EL (cell line): Measurements from ENCODE around the gene ENAM.

ENCODE experiments used
- DNase-seq: peaks from one replicate; pipeline ENCODE4 v3.0.0-alpha.2; 2016

The ENAM gene, protein sequence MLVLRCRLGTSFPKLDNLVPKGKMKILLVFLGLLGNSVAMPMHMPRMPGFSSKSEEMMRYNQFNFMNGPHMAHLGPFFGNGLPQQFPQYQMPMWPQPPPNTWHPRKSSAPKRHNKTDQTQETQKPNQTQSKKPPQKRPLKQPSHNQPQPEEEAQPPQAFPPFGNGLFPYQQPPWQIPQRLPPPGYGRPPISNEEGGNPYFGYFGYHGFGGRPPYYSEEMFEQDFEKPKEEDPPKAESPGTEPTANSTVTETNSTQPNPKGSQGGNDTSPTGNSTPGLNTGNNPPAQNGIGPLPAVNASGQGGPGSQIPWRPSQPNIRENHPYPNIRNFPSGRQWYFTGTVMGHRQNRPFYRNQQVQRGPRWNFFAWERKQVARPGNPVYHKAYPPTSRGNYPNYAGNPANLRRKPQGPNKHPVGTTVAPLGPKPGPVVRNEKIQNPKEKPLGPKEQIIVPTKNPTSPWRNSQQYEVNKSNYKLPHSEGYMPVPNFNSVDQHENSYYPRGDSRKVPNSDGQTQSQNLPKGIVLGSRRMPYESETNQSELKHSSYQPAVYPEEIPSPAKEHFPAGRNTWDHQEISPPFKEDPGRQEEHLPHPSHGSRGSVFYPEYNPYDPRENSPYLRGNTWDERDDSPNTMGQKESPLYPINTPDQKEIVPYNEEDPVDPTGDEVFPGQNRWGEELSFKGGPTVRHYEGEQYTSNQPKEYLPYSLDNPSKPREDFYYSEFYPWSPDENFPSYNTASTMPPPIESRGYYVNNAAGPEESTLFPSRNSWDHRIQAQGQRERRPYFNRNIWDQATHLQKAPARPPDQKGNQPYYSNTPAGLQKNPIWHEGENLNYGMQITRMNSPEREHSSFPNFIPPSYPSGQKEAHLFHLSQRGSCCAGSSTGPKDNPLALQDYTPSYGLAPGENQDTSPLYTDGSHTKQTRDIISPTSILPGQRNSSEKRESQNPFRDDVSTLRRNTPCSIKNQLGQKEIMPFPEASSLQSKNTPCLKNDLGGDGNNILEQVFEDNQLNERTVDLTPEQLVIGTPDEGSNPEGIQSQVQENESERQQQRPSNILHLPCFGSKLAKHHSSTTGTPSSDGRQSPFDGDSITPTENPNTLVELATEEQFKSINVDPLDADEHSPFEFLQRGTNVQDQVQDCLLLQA

GRCh38 chr4:70628444-70628843, at the start of gene ENAM:
TSS of gene ENAM (plus strand) at chr4:70628744. CDS start at chr4:70629501, 757 bp downstream.
- DNase-seq: no peak

GRCh38 chr4:70581980-70582379, 46.6 kb upstream of the ENAM start:
- DNase-seq: no peak

DNA sequence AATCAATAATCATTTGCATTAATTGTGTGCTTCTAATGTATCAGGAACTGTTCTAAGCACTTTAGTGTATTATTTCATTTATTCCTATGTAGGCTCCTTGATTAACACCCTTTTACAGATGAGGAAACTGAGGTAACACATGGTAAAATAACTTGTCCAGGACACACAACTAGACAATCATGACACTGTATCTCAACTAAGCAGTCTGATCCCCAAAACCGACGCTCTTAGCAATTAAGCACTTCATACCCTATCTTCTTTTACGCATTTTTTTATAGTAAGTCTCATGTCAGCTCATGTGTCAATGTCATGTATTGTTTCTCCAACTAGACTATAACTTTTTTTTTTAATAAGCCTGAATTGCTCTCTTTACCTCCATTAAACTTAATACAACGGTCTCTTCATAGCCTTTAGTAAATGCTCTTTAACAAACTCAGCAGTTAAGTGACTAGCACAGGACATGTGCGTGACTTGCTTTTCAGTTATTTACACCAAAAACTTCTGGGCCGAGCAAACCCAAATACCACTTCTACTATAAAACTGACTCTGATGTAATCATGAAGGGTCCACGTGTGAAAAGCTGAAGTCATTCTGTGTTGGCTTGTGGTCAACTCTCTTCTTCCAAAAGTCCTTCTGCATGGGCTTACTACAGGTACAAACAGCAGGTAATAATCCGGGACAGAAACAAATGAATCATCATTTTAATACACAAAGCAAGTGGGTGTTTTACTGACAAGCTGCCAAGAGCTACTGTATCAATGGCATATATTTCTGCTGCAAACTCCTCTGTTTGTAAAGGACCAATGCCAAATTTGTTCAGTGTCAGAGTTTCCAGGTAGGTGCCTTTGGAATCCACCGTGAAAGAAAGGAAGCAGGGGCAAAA, 44.4 kb upstream of the ENAM start:
- peak; percentile 7 for DNase-seq

- DNase-seq: no peak
Observed at GRCh38 chr4:70586841-70587240, 41.7 kb upstream of the ENAM start.

- DNase-seq: no peak
Observed at GRCh38 chr4:70589785-70590184, 38.8 kb upstream of the ENAM start.

DNA sequence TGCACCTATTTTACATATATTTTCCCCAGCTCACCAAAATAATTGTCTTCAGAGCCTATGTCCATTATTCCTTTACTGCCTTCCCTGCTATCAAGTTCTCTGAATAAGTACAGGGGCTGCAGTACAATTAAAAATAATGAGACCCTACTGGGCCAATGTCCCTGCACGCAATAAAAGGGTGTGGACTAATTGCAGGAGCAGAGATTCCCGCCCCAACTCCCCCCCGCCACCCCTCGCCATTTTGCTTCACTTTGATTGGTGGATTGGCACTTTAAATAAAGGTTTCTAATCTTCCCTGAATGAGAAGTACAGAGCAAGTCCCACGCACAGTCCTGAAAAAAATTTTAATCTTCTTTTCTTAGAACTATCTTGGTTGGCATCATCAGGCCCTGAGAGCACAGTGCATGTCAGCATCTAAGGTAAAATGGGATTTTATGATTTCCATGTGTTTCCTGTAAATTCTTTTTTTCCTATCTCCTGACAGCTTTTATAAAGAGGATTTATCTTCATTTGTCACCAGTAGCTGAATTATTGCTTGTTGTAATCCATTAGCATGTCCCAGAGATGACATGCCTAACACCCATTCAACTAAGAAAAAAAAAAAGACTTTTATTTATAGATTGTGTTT, 36.5 kb upstream of the ENAM start, which contains the start of gene AMBN:
Gene AMBN, plus strand, starts transcription at position 302 of the 628 bp plus-strand sequence. Its CDS starts 103 bp downstream, at position 405.
- DNase-seq: no peak

- no peak for DNase-seq
Observed at GRCh38 chr4:70594196-70594595, 34.3 kb upstream of the ENAM start.

DNA sequence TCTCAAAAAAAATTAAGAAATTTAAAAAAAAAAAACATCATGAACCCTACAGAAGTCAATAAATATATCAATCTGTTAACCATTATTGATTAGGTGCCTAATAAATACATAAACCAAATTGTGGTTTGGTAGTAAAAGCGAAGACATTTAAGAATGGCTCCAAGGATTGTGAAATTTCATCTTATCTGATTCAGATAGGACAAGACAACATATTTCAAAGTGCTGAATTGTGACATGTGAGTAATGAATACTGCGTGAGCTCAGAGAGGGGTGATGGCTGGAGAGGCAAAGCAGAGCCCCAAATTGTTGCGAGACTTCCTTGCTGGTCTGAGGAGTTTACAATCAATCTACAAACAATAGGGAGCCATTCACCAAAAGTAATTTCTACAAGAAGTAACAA, 28.2 kb upstream of the ENAM start:
- DNase-seq: no peak

GRCh38 chr4:70600977-70601376, 27.6 kb upstream of the ENAM start:
- no peak for DNase-seq

GRCh38 chr4:70601422-70602039, 27.0 kb upstream of the ENAM start:
- DNase-seq: peak; percentile 66

- no peak for DNase-seq
Observed at GRCh38 chr4:70603856-70604255, 24.7 kb upstream of the ENAM start.

DNA sequence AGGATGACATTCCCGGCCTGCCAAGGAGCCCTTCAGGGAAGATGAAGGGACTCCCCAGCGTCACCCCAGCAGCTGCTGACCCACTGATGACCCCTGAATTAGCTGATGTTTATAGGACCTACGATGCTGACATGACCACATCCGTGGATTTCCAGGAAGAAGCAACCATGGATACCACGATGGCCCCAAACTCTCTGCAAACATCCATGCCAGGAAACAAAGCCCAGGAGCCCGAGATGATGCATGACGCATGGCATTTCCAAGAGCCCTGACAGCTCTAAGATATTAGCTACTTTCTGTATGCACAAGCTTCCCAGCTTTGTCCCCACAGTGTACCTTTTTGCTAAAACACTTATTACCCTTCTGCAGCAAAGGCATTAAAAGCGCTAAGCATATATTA, 22.1 kb upstream of the ENAM start:
- DNase-seq: no peak

DNA sequence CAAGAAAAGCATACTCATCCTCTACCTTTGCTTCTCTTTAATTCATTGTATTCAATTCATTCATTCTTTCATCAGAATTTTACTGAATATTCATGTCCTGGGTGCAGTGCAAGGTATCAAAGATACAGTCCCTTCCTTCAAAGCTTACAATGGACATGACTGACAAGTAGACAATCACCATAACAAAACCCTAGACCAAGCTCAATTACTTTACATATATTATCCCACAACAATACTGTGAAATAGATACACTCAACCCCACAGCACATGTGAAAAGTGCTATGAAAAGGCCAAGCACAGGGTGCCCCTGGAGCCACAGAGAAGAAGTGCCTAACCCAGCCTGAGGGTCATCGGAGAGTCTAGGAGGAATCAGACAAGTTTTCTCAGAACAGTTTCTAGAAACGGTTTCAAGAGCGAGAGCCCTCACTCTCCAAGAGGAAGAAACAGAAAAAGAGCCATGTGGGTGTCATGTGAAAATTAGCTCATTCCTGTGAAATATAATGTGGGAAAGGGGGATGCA, 21.1 kb upstream of the ENAM start:
- no peak for DNase-seq

DNA sequence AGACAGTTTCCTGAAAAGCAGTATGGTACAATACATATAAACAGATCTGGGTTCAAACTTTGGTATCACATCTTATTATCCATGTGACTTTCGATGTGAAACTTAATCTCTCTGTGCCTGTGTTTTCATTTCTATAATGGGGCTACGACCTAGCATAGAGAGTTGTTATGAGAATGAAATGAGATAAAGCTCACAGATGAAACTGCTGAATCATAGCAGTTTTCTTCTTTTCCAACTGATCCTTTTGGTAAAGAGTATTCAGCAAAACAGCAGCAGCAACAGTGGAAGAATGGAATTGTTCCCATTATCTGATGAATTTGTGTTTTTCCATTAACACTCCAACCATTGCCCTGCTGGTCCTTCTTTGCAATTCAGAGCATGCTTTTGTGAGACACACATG, 20.2 kb upstream of the ENAM start:
- no peak for DNase-seq

DNA sequence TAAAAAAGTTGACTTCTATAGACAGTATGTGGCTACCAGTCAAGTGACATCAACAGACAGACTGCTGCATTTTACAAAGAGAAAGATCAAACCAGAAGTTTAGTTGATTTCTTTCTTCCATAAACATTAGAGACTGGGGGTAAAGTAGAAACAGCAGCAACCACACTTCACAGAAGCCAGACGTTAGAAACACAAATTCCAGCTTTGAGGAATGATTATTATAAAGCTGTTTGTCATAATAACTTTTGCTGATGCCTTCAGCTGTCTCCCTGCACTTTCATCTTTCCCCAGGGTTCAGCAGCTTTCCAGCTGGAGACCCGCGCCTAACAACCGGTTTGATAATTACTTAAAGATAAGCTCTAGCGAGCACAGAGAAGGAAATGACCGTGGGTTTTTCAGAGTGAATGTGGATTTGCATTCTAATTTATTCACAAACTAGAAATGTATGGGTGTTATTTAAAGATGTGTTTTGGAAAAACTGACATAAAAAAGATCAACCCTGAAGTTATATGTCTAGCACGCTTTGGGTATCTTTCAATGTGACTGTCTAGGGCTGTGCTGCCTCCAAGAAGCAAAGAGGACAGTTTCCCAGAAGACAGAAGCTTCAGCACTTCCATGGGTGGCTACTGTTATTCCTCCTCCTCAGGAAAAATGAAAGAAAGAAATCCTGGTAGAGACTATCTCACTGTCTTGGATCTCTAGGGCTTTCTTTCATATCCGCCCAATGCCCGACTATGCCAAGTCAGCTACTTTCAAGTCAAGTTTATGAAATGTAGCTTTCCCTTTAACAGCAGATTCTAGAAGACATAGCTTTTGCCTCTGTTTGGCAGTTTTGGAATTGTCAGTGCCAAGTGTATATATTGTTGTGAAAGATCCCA, 15.0 kb upstream of the ENAM start:
- peak; percentile 17 for DNase-seq

DNA sequence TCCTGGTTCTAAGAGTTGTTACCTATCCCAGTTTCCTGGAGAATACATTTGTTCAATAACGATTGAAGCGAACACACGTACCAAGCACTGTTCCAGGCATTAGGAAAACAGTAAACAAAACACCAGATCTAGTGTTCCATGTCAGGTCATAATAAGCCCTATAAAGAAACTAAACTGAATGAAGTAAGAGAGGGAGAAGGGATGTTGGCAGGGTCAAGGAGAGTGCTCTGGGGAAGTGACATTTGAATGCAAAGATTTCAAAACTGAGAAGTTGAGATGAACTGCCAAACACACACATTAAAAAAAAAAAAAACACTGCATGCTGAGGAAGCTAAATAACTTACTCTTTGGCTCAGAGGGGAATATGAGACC, 14.4 kb upstream of the ENAM start:
- DNase-seq: no peak

DNA sequence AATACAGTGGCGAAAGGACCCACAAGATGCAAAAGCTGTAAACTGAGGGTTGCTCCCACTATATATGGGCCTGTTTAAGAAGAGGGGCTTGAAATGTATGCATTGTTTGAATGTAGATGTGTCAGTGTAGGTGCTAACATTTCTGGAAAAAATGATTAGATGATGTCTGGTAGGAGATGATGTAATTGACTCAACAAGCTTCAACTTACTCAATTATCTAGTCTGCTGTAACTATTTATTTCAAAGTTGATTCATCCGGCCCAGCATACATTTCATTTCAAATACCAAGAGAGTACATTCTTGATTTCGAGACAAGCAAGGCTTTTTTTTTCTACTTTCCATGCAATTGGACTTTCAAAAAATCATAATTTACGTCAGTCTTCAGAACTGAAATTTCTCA, 9.3 kb upstream of the ENAM start:
- DNase-seq: no peak

DNA sequence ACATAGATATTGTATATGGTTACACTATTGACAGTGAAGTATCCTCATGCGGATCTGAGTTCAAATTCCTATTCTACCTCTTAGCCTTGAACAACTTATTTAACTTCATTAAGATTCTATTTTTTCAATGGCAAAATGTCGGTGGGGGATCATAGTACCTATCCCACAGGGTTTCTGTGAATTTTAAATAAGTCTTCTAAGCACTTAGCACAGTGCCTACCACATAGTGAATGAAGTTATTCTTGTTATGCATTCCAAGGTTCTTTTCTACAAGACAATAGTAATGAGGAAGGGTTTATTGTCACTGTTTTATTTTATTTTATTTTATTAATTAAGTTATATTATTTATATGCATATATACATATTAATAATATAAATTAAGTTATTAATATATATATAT, 8.8 kb upstream of the ENAM start:
- DNase-seq: no peak

DNA sequence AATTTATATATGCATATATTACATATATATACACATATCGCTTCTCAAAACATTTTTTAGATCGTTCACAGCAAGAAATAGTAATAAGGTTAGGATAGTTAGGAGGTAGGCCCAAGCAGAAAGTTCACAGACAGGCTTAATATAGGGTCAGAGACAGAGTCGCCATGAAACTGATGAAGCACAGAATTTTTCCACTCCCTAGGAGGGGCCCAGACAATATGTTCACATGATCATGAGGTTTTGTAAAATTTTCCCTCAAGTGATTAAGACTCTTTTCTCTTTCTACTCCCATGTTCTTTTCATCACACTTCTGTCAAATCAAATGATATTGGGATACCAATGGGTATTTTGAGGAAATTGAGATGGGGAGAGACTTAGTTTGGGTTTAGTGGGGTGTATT, 5.2 kb upstream of the ENAM start:
- no peak for DNase-seq

- no peak for DNase-seq
Observed at GRCh38 chr4:70624226-70624793, 4.2 kb upstream of the ENAM start.
